ENCODE measurements around the gene CSMD2.

CSMD2 gene

DNA sequence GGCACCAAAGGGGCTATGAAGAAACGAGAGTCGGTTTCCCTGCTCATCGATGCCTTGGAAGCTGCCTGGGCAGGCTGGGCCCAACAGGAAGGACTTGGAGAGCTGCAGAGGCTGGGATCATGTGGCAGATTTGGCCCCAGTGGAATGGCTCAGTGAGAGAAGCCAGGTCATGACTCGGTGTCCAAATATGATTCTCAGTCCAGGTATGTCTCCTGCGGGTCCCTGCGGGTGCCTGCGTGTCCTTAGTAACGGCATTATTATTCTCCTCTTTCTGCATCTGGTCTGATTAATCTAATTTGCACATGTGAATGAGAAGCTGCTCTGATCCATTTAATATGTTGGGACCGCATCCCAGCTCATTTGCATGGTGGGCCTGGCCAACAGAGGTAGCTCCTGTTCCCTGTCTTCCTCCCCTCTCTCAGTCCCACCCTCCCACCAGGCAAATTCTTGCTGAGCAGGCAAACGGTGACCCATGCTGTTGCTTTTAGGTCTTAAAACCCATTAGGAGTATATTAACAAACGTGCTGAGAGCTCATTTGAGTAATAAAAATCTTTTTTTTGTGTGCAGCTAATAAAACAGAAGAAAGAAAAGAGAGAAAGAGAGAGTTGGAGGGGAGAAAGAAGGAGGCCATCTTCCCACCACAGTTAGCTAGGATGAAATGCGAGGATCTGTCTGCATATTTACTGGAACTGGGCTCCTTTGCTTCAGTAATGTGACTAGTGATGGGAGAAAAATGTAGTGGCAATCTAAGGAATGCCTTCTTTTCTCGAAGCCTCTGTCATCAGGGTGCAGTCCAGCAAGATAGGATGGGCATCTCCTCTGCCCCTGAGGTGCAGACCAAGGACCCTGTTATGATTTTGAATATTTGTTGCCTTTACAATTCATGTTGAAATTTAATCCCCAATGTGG, 167.6 kb downstream of the CSMD2 start:
- no peak for DNase-seq (ENCODE audit: low read depth)

GRCh38 chr1:33996281-33996680, 168.7 kb downstream of the CSMD2 start:
- no peak for DNase-seq (ENCODE audit: low read depth)

GRCh38 chr1:33993301-33993700, 171.7 kb downstream of the CSMD2 start:
- no peak for DNase-seq (ENCODE audit: low read depth)

DNA sequence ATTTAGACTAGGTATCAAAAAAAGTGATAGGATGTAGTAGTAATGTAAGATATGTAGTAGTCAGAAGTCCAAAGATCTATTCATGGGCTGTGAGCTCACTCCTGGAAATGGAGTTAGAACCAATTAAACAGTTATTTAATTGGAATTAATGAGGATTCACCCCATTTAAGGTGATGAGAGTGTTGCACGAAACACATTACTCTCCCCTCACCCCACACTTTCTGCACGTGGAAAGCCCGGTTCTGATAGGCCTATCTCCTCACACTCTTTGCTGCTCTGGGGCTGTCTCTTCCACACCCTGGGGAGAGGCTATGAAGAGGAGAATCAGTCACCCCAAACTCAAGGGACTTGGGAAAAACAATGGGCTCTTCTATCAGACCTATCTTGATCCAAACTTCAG, 174.7 kb downstream of the CSMD2 start:
- no peak for DNase-seq (ENCODE audit: low read depth)

GRCh38 chr1:33988161-33988560, 176.9 kb downstream of the CSMD2 start:
- DNase-seq (ENCODE audit: low read depth), result no peak

DNA sequence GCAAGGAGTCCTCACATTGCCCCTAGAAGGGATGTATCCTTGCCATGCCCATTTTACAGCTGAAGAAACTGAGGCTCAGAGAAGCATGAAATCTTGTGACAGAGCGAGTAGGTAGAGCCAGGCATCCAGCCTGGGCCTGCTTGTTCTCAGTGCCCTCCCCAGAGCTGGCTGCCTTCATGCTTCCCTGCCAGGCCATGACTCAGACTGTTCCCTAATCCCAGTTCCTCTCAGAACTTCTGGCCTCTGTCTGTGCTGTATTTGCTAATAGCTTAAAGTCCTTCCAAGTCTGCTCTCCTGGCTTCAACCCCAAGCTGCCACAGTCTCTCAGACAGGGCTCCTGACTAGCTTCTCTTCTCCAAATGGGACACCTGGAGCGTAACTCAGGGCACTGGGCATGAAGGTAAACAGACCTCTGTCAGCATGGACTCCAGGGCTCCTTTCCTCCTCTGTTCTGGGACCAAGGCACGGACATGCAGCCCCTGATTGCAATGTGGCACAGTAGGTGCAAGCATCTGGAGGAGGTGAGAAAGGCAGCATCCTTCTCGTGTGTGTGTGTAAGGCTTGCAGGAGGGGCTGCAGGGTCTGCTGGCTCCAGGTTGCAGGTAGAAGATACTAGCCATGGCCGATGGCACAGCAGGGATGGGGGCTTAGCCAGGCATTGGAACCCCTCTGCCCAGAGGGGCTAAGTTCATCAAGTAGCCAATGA, 178.5 kb downstream of the CSMD2 start:
- peak; percentile 24 for DNase-seq (ENCODE audit: low read depth)

DNA sequence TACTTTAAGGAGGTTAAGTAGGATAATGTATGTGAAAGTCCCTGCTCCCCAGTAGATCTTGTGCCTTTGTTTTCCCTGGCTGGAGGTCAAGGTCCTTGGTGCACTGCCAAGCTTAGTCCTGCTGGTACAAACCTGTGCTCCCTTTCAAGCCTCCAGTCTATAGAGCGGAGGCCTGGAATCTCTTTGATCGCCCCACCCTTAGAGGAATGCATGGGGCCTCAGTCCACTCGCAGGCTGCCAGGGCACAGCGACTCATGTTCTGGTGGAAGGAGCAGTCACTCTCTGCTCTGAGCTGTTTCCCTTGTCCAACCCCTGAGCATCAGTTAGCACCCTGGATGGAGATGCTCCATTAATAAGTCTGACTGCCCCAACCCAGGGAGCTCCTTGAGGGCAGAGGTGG, 179.4 kb downstream of the CSMD2 start:
- no peak for DNase-seq (ENCODE audit: low read depth)

DNA sequence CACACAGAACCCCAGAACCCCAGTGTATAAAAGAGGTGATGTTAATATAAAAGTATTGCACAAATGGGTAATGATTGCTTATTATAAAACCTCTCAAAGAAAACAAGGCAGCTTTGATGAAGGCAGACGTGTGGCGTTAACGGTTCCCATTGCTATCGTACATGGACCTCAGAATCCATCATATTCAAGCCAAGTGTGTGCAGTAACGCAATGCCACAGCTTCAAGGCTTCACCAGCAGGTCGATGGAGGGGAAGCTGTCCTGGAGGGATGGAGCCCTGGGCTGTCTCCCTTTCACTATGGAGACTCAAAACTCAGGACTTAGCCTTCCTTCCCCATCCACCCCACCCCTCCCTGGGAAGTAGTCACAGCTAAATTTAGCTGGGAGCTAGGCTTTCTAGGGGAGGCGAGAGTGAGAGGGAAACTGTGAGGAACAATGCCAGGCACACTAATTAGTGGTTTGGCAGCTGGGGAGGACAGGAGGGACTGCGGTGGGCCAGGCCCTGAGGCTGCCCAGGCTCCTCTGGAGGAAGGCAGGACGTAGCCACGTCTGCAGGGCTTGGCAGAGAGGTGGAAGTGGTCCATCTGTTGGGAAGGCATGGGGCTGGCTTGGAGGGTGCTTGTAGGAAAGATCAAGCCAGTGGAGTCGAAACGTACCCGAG, 180.0 kb downstream of the CSMD2 start:
- DNase-seq (ENCODE audit: low read depth), result no peak

DNA sequence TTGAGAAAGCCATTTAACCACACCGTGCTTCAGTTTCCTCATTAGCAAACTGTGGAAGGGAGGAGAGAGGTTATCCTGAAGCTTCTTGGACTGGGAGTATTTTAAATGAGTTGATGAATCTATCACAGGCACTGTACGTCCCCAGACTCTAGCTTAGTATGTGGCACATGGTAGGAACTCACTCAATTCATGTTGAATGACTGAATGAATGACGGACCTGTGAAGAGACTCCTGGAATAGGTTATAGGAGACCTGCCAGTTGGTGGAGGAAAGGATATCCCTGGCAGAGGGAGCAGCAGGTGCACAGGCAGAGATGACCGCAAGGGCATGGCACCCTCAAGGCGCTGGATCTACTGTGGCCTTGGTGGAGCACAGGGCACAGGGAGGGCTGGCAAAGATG, 182.6 kb downstream of the CSMD2 start:
- DNase-seq (ENCODE audit: low read depth), result no peak

DNA sequence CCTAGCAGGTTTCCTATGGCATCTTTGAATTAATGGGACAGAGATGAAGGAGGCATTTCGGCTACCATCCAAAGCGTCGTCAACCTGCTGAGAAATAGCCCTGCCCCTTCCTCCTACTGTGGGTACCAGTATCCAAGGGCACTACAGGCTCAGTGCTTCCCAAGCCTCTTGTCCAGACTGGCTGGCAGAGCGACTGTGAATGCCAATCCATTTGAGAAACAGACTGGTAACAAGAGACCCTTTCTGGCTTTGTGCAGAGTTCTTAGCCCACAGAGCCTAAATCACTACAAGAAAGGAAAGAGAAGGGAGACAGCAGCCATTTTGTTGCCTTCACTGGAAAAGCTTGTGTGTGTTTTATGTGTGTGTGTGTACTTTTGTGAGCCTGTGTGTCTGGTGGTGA, 185.7 kb downstream of the CSMD2 start:
- no peak for DNase-seq (ENCODE audit: low read depth)

- no peak for DNase-seq (ENCODE audit: low read depth)
These were observed 189.1 kb downstream of the CSMD2 start for GRCh38 chr1:33975961-33976360.

- DNase-seq (ENCODE audit: low read depth), result no peak
These were observed 191.1 kb downstream of the CSMD2 start for GRCh38 chr1:33973799-33974545.

DNA sequence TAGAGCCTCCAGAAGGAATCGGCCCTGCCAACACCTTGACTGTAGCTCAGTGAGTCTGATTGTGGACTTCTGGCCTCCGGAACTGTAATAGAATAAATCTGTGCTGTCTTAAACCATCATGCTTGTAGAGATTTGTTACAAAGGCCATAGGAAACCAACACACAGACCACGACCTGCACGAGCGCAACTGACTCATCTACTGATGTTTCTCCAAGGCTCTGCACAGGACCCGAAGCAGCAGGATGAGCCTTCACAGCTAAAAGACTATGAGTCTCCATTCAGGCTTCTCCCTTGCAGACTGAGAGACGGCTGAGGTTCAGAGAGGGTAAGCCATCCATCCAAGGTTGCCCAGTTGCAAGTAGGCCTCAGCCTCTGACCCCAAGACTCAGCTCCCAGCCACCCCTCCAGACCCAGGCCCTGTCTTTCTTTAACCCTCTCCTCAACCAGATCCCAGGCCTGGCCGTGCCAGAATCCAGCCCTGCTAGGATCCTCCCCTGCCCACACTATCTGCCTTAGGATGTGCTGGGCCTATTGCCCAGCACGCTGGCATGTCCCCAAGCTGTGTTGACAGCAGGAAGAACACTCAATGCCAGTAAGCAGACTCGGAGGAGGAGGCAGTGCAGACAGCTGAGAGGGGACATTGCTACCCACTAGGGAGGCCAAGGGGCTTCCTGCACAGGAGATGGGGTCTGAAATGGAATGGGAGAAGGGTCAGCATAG, 192.2 kb downstream of the CSMD2 start:
- DNase-seq (ENCODE audit: low read depth), result no peak

DNA sequence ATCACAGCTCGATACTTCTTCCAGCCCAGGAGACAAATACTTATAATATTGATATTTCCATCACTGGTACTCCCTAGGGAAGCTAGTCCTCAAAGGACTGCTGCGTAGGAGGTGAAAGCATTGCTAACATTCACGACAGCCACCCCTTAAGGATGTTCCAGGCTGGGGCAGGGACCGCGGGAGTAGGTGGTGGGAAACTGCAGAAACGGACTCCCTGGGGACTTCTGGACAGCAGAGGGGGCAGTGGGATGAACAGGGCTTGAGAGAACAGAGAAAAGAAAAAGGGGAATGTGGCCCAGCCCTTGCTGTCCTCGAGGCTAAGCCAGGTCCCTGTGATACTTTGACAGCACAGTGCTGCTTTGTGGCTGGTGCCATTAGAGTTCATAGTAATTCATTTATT, 193.1 kb downstream of the CSMD2 start:
- no peak for DNase-seq (ENCODE audit: low read depth)

GRCh38 chr1:33971018-33971710, 193.9 kb downstream of the CSMD2 start:
- no peak for DNase-seq (ENCODE audit: low read depth)

- DNase-seq (ENCODE audit: low read depth), result no peak
These were observed 194.7 kb downstream of the CSMD2 start for GRCh38 chr1:33970148-33970825.

DNA sequence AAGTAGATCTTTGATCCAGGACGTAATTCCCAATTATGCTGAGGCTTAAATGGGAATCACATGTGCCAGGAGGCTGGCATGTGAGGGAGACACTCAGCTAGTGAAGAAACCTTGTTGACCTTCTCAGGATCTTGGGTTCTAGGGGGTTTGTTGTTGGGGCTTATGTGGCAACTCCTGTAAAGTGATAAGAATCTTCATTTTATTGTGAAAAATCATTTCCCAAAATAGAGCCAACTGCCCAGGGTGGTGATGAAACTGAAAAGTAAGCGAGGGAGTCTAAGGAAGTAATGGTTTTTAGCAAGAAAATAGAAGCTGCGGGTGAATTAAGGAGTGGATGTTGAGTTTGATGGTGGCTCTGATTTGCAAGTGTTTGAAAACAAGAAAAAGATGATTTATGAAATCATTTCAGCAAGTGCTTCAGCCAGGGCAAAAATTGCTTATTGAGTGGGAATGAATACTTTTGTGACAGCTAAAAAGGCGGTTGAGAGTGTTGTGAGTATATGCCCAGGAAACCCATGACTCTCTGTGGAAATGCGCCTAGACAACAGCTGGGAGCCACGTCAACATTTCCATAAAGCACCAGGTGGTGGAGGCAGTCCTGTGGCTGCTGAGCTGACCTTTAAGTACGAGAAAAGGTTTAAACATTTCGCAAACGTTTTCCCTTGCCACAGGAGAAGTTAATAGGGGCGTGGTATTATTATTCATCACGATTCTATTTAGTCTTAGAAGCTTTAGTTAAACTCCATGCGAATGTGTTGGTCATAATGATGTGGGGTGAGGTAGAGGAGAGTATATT, 198.5 kb downstream of the CSMD2 start:
- no peak for DNase-seq (ENCODE audit: low read depth)

DNA sequence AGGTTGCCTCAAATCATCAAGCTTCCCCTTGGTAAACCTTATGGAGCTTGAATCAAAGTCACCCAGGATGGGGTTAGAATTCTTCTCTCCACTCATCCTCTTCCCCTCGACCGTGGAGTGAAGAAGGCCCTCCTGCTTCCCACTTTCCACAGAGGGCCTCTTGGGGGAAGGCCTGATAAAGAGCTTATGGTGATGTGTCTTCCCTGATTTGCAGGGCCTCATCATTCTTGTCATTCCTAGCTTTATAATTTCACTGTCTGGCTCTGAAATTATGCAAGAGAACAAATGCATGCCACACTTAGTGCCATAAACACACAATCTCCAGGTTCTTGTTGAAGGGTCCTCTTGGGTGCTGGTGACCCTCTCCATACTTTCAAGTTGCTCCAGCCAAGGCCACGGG, 199.9 kb downstream of the CSMD2 start:
- DNase-seq (ENCODE audit: low read depth), result no peak

GRCh38 chr1:33962061-33962460, 203.0 kb downstream of the CSMD2 start:
- DNase-seq (ENCODE audit: low read depth), result no peak
